ENCODE data around the gene MRC1. TPM values are rescaled to one million over a fixed set of nuclear protein-coding genes. Genes with fewer than 3 reads are reported as not detected.

The MRC1 gene
- total RNA-seq, 1 donor from 2014 or later = not detected

GRCh38 chr10:17782921-17783665, 26.1 kb upstream of the MRC1 start:
- DNase-seq (ENCODE audit: low spot score, unreplicated experiment) = no peak
- Mint-ChIP-seq H3K36me3 (ENCODE audit: insufficient read depth) (no peaks in the 10 kb centered on the region), H3K4me3 (ENCODE audit: low read depth) (no peak overlapping the region), H3K9me3 (ENCODE audit: low read depth) (no peaks in the 10 kb centered on the region), H3K4me1 (ENCODE audit: low read depth) (no peaks in the 10 kb centered on the region), H3K27ac (no peak overlapping the region), H3K27me3 (peaks cover 73% of the 10 kb centered on the region)
- no peak for TF ChIP-seq CTCF (IDR thresholded peaks at IDR 0.05; ENCODE audit: unreplicated experiment)

- Mint-ChIP-seq H3K9me3 (ENCODE audit: low read depth) (no peaks in the 10 kb centered on the region), H3K4me1 (ENCODE audit: low read depth) (no peaks in the 10 kb centered on the region), H3K36me3 (ENCODE audit: insufficient read depth) (no peaks in the 10 kb centered on the region), H3K4me3 (ENCODE audit: low read depth) (no peak overlapping the region), H3K27me3 (peaks cover 73% of the 10 kb centered on the region), H3K27ac (no peak overlapping the region)
- TF ChIP-seq CTCF (IDR thresholded peaks at IDR 0.05; ENCODE audit: unreplicated experiment) = no peak
- no peak for DNase-seq (ENCODE audit: low spot score, unreplicated experiment)
Observed at GRCh38 chr10:17783751-17784150, 25.4 kb upstream of the MRC1 start.

- Mint-ChIP-seq H3K27ac (no peak overlapping the region), H3K36me3 (ENCODE audit: insufficient read depth) (no peaks in the 10 kb centered on the region), H3K4me1 (ENCODE audit: low read depth) (no peaks in the 10 kb centered on the region), H3K9me3 (ENCODE audit: low read depth) (no peaks in the 10 kb centered on the region), H3K4me3 (ENCODE audit: low read depth) (no peak overlapping the region), H3K27me3 (peaks cover 75% of the 10 kb centered on the region)
- TF ChIP-seq CTCF (IDR thresholded peaks at IDR 0.05; ENCODE audit: unreplicated experiment) = no peak
- DNase-seq (ENCODE audit: low spot score, unreplicated experiment) = no peak
Observed at GRCh38 chr10:17784688-17785087, 24.5 kb upstream of the MRC1 start.

- Mint-ChIP-seq H3K4me1 (ENCODE audit: low read depth) (no peaks in the 10 kb centered on the region), H3K9me3 (ENCODE audit: low read depth) (no peaks in the 10 kb centered on the region), H3K27me3 (peaks cover 73% of the 10 kb centered on the region), H3K4me3 (ENCODE audit: low read depth) (no peak overlapping the region), H3K27ac (no peak overlapping the region), H3K36me3 (ENCODE audit: insufficient read depth) (no peaks in the 10 kb centered on the region)
- no peak for TF ChIP-seq CTCF (IDR thresholded peaks at IDR 0.05; ENCODE audit: unreplicated experiment)
- no peak for DNase-seq (ENCODE audit: low spot score, unreplicated experiment)
Observed at GRCh38 chr10:17785276-17785930, 23.7 kb upstream of the MRC1 start.

- peaks cover 3% of the 10 kb centered on the region for H3K4me1 Mint-ChIP-seq (ENCODE audit: low read depth)
- H3K27ac Mint-ChIP-seq = no peak overlapping the region
- DNase-seq (ENCODE audit: low spot score, unreplicated experiment) = no peak
- TF ChIP-seq CTCF (IDR thresholded peaks at IDR 0.05; ENCODE audit: unreplicated experiment) = no peak
- H3K4me3 Mint-ChIP-seq (ENCODE audit: low read depth) = no peak overlapping the region
- peaks cover 84% of the 10 kb centered on the region for H3K27me3 Mint-ChIP-seq
- H3K9me3 Mint-ChIP-seq (ENCODE audit: low read depth) = no peaks in the 10 kb centered on the region
- H3K36me3 Mint-ChIP-seq (ENCODE audit: insufficient read depth) = no peaks in the 10 kb centered on the region
Observed at GRCh38 chr10:17787087-17787961, 21.8 kb upstream of the MRC1 start.
